SKM-1 treated with dmso at 0.1 percent for 144 hours (cell line): ENCODE results near the gene IL1RL2.

Source experiments
- DNase-seq: peaks from one replicate; lab custom pipeline; 2025; ENCODE audit not compliant: unreplicated experiment; lab: John Stamatoyannopoulos, UW

The IL1RL2 gene

GRCh38 chr2:102158011-102158755, 28.6 kb upstream of the IL1RL2 start:
- DNase-seq: no peak

- DNase-seq: no peak
Observed at GRCh38 chr2:102159295-102159694, 27.5 kb upstream of the IL1RL2 start.

GRCh38 chr2:102166189-102166845, 20.5 kb upstream of the IL1RL2 start:
- DNase-seq: no peak

GRCh38 chr2:102168026-102168771, 18.6 kb upstream of the IL1RL2 start:
- no peak for DNase-seq

GRCh38 chr2:102171946-102172345, 14.9 kb upstream of the IL1RL2 start:
- DNase-seq: no peak

GRCh38 chr2:102172745-102173144, 14.1 kb upstream of the IL1RL2 start:
- no peak for DNase-seq

GRCh38 chr2:102176172-102176571, 10.7 kb upstream of the IL1RL2 start:
- no peak for DNase-seq

GRCh38 chr2:102177814-102178478, 8.9 kb upstream of the IL1RL2 start:
- no peak for DNase-seq

- DNase-seq: no peak
Observed at GRCh38 chr2:102179061-102179460, 7.8 kb upstream of the IL1RL2 start.

GRCh38 chr2:102179788-102180686, 6.8 kb upstream of the IL1RL2 start:
- DNase-seq: no peak

GRCh38 chr2:102180687-102180999, 6.2 kb upstream of the IL1RL2 start:
- DNase-seq: no peak

- DNase-seq: no peak
Observed at GRCh38 chr2:102181376-102181775, 5.4 kb upstream of the IL1RL2 start.

- DNase-seq: no peak
Observed at GRCh38 chr2:102181919-102182635, 4.7 kb upstream of the IL1RL2 start.

GRCh38 chr2:102184018-102184417, 2.8 kb upstream of the IL1RL2 start:
- no peak for DNase-seq

GRCh38 chr2:102184568-102184967, 2.3 kb upstream of the IL1RL2 start:
- no peak for DNase-seq

GRCh38 chr2:102185347-102185746, 1.5 kb upstream of the IL1RL2 start:
- DNase-seq: no peak

GRCh38 chr2:102187496-102188150, 800 bp downstream of the IL1RL2 start:
- no peak for DNase-seq

GRCh38 chr2:102190430-102191107, 3.7 kb downstream of the IL1RL2 start:
- DNase-seq: no peak

- no peak for DNase-seq
Observed at GRCh38 chr2:102191501-102191900, 4.7 kb downstream of the IL1RL2 start.
